ENCODE data around the gene DNAJC1. TPM values are rescaled to one million over a fixed set of nuclear protein-coding genes. Genes with fewer than 3 reads are reported as not detected.

Gene DNAJC1
- total RNA-seq, 1 donor from 2014 or later: 12.0 TPM

DNA sequence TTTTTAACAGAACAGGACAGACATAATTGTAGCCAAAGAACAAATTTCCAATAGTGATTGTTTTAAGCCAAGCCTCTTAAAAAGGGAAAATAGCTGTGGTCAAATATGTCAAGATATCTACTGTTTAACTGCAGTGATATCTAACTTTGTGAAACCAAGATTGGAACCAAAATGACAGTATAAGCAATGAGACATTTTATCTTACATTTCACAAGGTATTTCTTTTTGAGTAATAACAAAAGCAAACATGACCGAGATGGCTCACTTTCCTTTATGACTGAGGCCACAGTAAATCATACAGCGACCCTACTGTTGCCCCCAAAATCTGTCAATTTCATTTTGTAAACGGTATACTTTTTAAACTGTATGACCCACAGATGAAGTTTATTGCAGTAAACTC lies 253.7 kb downstream of the DNAJC1 start:
- H3K36me3 ChIP-seq: peaks cover 3% of the 10 kb centered on the region
- intact Hi-C loops (cut with micrococcal nuclease): no loop called here

GRCh38 chr10:21747809-21748208 lies 255.7 kb downstream of the DNAJC1 start:
- intact Hi-C loops (cut with micrococcal nuclease): no loop called here
- no peak for DNase-seq
- Histone ChIP-seq H3K27ac (replicated peaks) (no peak overlapping the region), H3K4me1 (no peaks in the 10 kb centered on the region), H3K27me3 (ENCODE audit: low read depth) (no peaks in the 10 kb centered on the region), H3K36me3 (peaks cover 20% of the 10 kb centered on the region), H3K4me3 (no peak overlapping the region), H3K9me3 (replicated peaks) (no peaks in the 10 kb centered on the region)
- no peak for TF ChIP-seq CTCF (IDR thresholded peaks at IDR 0.05; ENCODE audit: borderline replicate concordance)

More for the DNA sequence above, 253.7 kb downstream of the DNAJC1 start:
- TF ChIP-seq CTCF (IDR thresholded peaks at IDR 0.05; ENCODE audit: borderline replicate concordance): no peak
- Histone ChIP-seq H3K4me1 (no peaks in the 10 kb centered on the region), H3K27me3 (ENCODE audit: low read depth) (no peaks in the 10 kb centered on the region), H3K4me3 (no peak overlapping the region), H3K9me3 (replicated peaks) (no peaks in the 10 kb centered on the region), H3K27ac (replicated peaks) (no peak overlapping the region)
- DNase-seq: no peak

DNA sequence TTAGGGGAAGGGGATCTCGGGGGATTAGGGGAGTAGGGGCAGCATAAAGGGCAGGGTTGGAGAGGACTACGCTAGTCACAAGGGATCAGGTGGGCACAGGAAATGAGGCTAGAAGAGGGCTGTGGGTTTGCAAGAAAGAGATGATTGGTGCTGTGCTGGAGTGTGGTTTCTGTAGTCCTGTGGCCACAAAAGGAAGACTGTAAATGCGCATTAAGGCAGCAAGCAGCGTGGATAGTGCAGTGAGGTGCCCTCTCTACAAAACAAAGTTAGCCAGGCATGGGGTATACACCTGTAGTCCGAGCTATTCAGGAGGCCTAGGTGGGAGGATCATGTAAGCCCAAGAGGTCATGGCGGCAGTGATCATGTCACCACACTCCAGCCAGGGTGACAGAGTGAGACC lies 257.4 kb downstream of the DNAJC1 start:
- intact Hi-C loops (cut with micrococcal nuclease): no loop called here
- Histone ChIP-seq H3K27ac (replicated peaks) (no peak overlapping the region), H3K9me3 (replicated peaks) (no peaks in the 10 kb centered on the region), H3K4me3 (no peak overlapping the region), H3K27me3 (ENCODE audit: low read depth) (no peaks in the 10 kb centered on the region), H3K4me1 (no peaks in the 10 kb centered on the region), H3K36me3 (peaks cover 37% of the 10 kb centered on the region)
- no peak for TF ChIP-seq CTCF (IDR thresholded peaks at IDR 0.05; ENCODE audit: borderline replicate concordance)
- DNase-seq: no peak

DNA sequence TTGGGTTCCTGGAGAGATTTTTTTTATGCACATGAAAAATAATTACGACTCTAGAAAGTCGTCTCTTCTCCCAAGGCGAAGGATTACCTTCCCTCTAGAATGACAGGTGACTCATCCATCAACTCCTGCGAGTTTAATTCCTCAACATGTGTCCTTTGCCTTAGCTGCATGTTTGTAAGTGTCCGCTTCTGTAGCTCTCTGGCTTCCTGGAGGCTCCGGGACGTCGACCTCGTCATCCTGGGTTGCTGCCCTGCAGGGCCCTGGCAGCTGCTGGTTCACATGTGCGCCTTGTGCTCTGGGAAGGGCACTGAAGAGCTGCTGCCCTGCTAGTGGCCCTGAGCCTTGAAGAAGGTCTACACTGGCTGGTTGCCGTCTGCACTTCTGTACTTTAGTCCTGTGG lies 259.3 kb downstream of the DNAJC1 start:
- no peak for TF ChIP-seq CTCF (IDR thresholded peaks at IDR 0.05; ENCODE audit: borderline replicate concordance)
- H3K36me3 ChIP-seq: peaks cover 54% of the 10 kb centered on the region
- peaks cover 6% of the 10 kb centered on the region for H3K4me1 ChIP-seq
- DNase-seq: no peak
- intact Hi-C loops (cut with micrococcal nuclease): no loop called here
- no peak overlapping the region for H3K27ac ChIP-seq (replicated peaks)
- no peaks in the 10 kb centered on the region for H3K9me3 ChIP-seq (replicated peaks)
- H3K27me3 ChIP-seq (ENCODE audit: low read depth): no peaks in the 10 kb centered on the region
- no peak overlapping the region for H3K4me3 ChIP-seq

DNA sequence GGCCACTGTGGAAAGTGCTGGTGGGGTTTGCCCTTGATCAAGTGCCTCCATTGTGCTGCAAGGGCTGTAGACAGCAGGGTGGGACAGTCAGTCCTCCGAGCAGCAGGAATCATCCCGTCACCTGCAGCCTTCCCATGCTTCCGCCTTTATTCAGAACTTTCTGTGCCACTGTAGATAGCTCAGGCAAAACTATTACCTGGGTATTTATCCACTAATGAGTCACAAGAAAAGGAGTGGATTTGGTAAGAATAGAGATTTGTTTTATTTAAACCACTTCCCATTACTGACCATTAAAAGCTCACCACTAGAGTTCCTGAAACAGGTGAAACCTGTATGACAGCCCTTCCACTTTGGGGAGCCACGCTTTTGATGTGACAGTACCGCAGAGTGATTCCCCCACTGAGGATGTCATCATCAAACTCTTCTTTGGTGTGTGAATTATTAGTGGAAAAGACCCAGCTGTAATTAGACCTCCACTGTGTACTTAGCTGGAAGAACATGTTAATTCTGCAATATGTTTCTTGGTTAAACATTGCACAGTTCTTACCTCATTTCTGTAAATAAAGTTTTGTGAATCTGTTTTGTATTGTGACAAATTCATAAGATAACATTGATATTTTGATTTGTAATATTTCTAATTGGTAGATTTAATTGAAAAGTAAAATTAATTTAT lies 260.7 kb downstream of the DNAJC1 start:
- intact Hi-C loops (cut with micrococcal nuclease): no loop called here

More for the DNA sequence above, 260.7 kb downstream of the DNAJC1 start:
- Histone ChIP-seq H3K27ac (replicated peaks) (no peak overlapping the region), H3K27me3 (ENCODE audit: low read depth) (no peaks in the 10 kb centered on the region), H3K9me3 (replicated peaks) (no peaks in the 10 kb centered on the region), H3K4me3 (no peak overlapping the region), H3K36me3 (peaks cover 62% of the 10 kb centered on the region), H3K4me1 (peaks cover 6% of the 10 kb centered on the region)
- TF ChIP-seq CTCF (IDR thresholded peaks at IDR 0.05; ENCODE audit: borderline replicate concordance): no peak
- DNase-seq: no peak
